ENCODE data around the gene MRPL24.

DNA sequence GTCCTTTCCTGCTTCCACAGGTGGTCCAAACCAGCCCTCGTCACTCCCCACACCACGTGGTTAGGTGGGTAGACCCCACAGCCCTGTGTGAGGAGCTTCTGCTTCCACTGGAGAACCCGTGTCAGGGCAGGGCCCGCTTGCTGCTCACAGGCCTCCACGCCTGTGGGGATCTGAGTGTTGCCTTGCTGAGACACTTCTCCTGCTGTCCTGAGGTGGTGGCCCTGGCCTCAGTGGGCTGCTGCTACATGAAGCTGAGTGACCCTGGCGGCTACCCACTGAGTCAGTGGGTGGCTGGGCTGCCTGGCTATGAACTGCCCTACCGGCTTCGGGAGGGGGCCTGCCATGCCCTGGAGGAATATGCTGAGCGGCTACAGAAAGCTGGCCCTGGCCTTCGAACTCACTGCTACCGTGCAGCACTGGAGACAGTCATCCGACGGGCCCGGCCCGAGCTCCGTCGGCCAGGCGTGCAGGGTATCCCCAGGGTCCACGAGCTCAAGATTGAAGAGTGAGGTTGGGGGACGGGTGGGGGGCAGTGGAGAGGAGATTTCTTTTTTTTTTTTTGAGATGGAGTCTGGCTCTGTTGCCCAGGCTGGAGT is 6.8 kb downstream of the MRPL24 start:
- TF ChIP-seq, protein P1, sequence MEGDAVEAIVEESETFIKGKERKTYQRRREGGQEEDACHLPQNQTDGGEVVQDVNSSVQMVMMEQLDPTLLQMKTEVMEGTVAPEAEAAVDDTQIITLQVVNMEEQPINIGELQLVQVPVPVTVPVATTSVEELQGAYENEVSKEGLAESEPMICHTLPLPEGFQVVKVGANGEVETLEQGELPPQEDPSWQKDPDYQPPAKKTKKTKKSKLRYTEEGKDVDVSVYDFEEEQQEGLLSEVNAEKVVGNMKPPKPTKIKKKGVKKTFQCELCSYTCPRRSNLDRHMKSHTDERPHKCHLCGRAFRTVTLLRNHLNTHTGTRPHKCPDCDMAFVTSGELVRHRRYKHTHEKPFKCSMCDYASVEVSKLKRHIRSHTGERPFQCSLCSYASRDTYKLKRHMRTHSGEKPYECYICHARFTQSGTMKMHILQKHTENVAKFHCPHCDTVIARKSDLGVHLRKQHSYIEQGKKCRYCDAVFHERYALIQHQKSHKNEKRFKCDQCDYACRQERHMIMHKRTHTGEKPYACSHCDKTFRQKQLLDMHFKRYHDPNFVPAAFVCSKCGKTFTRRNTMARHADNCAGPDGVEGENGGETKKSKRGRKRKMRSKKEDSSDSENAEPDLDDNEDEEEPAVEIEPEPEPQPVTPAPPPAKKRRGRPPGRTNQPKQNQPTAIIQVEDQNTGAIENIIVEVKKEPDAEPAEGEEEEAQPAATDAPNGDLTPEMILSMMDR (IDR thresholded peaks at IDR 0.05; ENCODE audit: low read depth, low read length): no peak
- no peak for TF ChIP-seq EZH2phosphoT487 (IDR thresholded peaks at IDR 0.05; ENCODE audit: low read depth)
